Fibroblast of pulmonary artery (primary cell): ENCODE data around the gene ARMC2.

ENCODE experiments used
- DNase-seq: peaks from one replicate; pipeline ENCODE4 v3.0.0-alpha.2; 2010; ENCODE audit warnings: low read depth
- H3K4me3 ChIP-seq: replicated peaks from 2 replicates; pipeline ENCODE4 v1.5.1; 2011; ENCODE audit warnings: low read depth, mild to moderate bottlenecking, control low read depth, low read length, moderate library complexity
- TF ChIP-seq, protein P1 (sequence below): IDR thresholded peaks from 2 replicates; pipeline ENCODE4 v1.5.1; 2011; ENCODE audit warnings: mild to moderate bottlenecking, control low read depth, low read length, inconsistent platforms; ENCODE audit errors: missing control alignments

Gene ARMC2

DNA sequence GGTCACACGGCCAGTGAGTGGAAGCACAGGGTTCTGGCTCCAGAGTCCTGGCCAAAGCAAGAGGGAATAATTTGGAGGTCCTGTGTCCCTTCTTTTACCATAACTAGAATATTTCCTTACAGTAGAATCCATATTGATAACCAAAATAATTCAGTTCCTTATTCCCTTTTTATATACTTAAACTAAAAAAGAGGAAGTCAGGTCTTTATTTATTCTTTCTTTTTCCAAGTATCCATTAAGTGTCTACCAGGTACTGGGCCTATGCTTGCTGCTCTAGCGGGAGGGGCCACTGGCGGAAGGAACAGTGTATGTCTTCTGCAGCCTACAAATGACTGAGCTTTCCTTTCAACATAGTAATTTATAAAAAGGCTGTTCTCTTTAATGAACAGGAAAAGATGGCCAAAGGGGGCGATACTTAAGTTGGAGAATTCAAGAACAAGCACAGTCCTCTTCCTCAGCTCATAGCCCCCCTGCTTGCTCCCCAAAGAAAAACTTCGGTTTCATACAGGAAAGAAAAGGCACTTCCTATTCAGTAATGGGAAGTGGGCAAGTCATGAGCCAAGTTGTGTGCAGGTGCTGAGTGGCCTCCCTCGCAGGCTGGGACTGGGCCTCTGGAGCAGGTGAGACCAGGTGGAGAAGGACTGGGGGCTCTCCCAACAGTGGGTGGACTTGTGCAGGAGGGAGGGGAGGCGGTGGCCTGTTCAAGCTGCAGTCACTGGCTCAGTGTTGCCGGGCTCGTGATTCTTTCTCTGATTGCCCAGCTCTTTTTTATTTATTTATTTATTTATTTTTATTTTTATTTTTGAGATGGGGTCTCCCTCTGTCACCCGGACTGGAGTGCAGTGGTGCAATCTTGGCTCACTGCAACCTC, 110.9 kb downstream of the ARMC2 start:
- no peak for DNase-seq

DNA sequence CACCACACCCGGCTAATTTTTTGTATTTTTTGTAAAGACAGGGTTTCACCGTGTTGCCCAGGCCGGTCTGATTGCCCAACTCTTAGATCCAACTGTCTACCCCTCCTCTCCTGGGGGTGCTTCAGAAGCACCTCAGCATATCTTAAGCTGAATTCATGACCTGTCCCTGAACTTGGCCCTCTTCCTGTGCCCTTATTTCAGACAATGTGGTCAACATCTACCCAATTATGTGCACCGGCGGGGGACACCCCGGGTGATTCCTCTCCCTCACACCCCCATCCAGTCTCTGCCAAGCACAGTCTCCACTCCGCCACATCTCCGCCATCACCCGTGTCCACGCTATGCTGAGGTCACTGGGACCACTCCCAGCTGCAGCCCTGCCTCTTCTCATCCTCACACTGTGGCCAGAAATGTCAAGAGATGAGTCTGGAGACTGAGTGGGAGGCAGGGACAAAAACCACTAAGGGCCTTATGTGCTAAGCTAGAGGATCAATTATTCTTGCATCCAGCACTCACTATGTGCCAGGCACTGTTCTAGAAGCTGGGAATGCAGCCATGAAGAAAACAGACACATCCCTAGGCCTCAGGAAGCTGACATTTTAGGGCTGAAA, 111.9 kb downstream of the ARMC2 start:
- TF ChIP-seq, protein P1, sequence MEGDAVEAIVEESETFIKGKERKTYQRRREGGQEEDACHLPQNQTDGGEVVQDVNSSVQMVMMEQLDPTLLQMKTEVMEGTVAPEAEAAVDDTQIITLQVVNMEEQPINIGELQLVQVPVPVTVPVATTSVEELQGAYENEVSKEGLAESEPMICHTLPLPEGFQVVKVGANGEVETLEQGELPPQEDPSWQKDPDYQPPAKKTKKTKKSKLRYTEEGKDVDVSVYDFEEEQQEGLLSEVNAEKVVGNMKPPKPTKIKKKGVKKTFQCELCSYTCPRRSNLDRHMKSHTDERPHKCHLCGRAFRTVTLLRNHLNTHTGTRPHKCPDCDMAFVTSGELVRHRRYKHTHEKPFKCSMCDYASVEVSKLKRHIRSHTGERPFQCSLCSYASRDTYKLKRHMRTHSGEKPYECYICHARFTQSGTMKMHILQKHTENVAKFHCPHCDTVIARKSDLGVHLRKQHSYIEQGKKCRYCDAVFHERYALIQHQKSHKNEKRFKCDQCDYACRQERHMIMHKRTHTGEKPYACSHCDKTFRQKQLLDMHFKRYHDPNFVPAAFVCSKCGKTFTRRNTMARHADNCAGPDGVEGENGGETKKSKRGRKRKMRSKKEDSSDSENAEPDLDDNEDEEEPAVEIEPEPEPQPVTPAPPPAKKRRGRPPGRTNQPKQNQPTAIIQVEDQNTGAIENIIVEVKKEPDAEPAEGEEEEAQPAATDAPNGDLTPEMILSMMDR, result no peak
- no peak for DNase-seq
- H3K4me3 ChIP-seq, result no peak overlapping the region

More for the DNA sequence above, 110.9 kb downstream of the ARMC2 start:
- TF ChIP-seq, protein P1, result no peak
- no peak overlapping the region for H3K4me3 ChIP-seq

DNA sequence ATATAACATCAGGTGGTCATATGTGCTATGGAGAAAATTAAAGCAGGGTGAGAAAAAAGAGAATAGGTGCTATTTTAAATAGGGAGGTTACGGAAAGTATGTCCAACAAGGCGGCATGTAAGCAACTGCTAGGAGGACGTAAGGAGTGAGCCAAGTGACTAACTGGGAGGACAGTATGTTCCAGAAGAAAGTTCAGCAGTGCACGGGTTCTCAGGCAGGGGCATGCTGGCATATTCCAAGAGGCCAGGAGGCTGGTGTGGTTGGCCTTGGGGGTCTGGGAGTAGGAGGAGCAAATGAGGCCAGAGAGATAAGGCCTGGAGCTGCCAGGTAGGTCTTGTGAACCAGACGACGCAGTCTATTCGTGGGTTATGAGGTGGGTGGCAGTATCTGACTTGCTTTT, 112.4 kb downstream of the ARMC2 start:
- DNase-seq, result peak; percentile 35
- no peak overlapping the region for H3K4me3 ChIP-seq
- TF ChIP-seq, protein P1, result no peak

DNA sequence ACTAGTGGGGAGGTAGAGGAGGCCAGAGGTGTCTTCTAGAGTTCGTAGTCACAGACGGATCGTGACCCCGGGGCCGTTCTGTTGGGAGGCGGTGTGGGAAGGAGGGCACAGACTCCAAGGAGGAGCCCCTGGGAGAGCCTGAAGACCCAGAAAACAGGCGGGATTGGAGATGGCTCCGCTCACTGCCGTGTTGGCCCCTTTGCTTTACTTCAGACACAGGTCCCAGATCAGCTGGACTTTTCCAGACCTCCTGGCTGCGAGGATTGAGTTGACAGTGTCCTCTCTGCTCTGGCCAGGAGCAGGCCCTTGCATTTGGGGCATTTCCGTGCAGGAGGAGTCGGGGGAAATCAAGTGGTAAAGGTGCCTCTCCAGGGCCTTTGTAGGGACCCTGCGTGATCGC, 112.9 kb downstream of the ARMC2 start:
- TF ChIP-seq, protein P1, result no peak

DNA sequence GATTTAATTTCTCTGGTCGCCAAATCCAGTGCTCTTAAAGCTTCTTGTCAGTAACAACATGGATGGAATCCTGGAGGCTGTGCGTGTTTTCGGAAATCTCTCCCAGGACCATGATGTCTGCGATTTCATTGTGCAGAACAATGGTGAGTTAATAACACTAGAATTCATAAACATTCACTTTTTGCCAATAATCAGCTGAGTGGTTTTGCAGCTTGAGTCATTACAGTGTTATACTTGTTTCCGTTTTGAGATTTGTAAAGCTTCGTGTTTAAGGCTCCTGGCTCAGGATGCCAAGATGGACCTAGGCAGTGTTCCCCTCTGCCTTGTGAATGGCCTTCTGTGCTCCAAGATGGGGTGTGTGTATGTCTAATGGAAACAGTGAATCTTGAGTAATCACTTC, 113.8 kb downstream of the ARMC2 start:
- TF ChIP-seq, protein P1, result no peak

More for the DNA sequence above, 112.9 kb downstream of the ARMC2 start:
- DNase-seq, result no peak
- H3K4me3 ChIP-seq, result no peak overlapping the region

DNA sequence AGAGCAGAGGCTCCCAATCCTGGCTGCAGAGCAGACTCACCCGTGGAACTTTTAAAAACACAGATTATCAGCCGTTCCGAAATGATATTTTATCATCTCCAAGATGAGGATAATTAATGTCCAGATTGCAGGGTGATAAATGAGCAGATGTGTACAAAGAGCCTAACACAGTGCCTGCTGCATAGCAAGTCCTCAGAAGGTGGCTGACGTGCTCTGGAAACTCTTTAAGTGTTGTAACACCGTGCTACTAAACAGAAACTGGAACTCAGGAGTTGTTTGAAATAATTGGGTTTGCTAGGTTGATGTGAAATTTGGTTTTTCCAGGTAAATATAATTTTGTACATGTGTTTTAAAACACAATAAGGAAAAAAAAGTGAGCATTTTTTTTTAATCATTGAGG, 118.0 kb downstream of the ARMC2 start:
- no peak for DNase-seq
- TF ChIP-seq, protein P1, result no peak
- H3K4me3 ChIP-seq, result no peak overlapping the region

More for the DNA sequence above, 113.8 kb downstream of the ARMC2 start:
- DNase-seq, result peak; percentile 90
- no peak overlapping the region for H3K4me3 ChIP-seq
